Psoas muscle (tissue), 8 donors: ENCODE results near the gene ZBTB18. TPM values are rescaled to one million over a fixed set of nuclear protein-coding genes. Genes with fewer than 3 reads are reported as not detected.

ENCODE experiments used
- ATAC-seq, 4 donors: fragments of 200-7000 bp; cut with Tn5 transposase; one replicate each; pipeline ENCODE4 v1.9.1; 2020; ENCODE audit warnings: moderate library complexity in 3 of 4, mild to moderate bottlenecking in 2 of 4
- DNase-seq, 2 donors: peaks; one replicate each; pipeline ENCODE4 v3.0.0-alpha.2; 2020
- H3K27ac ChIP-seq: fragments of 200-600 bp; one replicate; pipeline ENCODE4 v1.8.0; 2022
- H3K27me3 ChIP-seq, 3 donors: fragments of 200-600 bp in 1 of 3; one replicate each; pipeline versions ENCODE4 v1.6.1 to v1.8.0; 2013 to 2022; ENCODE audit warnings: low read length in 2 of 3, mild to moderate bottlenecking in 2 of 3, moderate library complexity in 1 of 3; ENCODE audit not compliant: insufficient read depth in 3 of 3
- H3K36me3 ChIP-seq, 2 donors: fragments of 200-600 bp in 1 of 2; one replicate each; pipeline versions ENCODE4 v1.6.1 to v1.8.0; 2013 to 2022; ENCODE audit warnings: low read depth in 1 of 2, mild to moderate bottlenecking in 1 of 2, moderate library complexity in 1 of 2; ENCODE audit not compliant: insufficient read depth in 1 of 2
- H3K4me1 ChIP-seq: fragments of 200-600 bp; one replicate; pipeline ENCODE4 v1.8.0; 2022
- H3K4me3 ChIP-seq: fragments of 200-600 bp; one replicate; pipeline ENCODE4 v1.8.0; 2022; ENCODE audit warnings: mild to moderate bottlenecking
- H3K9me3 ChIP-seq: fragments of 200-600 bp; one replicate; pipeline ENCODE4 v1.8.0; 2022
- WGBS, 3 donors: extraction: QIAGEN DNeasy Blood & Tissue Kit; methylation state at CpG; one replicate each; pipeline versions ENCODE4 v1.1.6 to v1.1.7; 2013; 5-methylcytosine and 5-hydroxymethylcytosine counted together
- intact Hi-C, 2 donors: fragments of 100-400 bp; cut with DNase I; formaldehyde crosslinking; loops; one replicate each; pipeline versions ENCODE4 v1.11.0 to v1.14.2; 2022
- polyA plus RNA-seq, 3 donors: library from polyadenylated mRNA; stranded (reverse); fragments of 200-250 nt; gene quantifications; one replicate each; pipeline ENCODE4 v1.2.3, GENCODE V29; 2013
- total RNA-seq, 4 donors: library from RNA; stranded (reverse); fragmentation: NEBNext Ultra II Directional in 2 of 4; extraction: Animal tissue kit (Norgen Biotek cat#: 25700) in 2 of 4; gene quantifications; one replicate each; pipeline versions ENCODE4 v1.2.1 to v1.2.4, GENCODE V29; 2021 to 2023
- TF ChIP-seq, protein P1 (sequence below): fragments of 200-600 bp; IDR thresholded peaks from one replicate; pipeline ENCODE4 v1.8.0; 2022; ENCODE audit warnings: antibody characterized with exemption
- donor health status: healthy with polysubstance abuse.
- donor health status: DM: no; HTN: no; CAD: no; lungs with moderate emphysema.
- donor health status: Bipolar disorder and iron deficiency.
- donor health status: healthy.
- donor health status: DM: yes; HTN: yes; CAD: no.
- donor health status: DM: no; HTN: no; CAD: no.
- donor health status: DM: no; HTN: no; CAD: no.
- donor health status: DM: yes; HTN: yes; CAD: no.

ZBTB18 gene
- total and polyA plus RNA-seq, 7 donors = 18.8 to 85.0 (median 53.8) TPM

DNA sequence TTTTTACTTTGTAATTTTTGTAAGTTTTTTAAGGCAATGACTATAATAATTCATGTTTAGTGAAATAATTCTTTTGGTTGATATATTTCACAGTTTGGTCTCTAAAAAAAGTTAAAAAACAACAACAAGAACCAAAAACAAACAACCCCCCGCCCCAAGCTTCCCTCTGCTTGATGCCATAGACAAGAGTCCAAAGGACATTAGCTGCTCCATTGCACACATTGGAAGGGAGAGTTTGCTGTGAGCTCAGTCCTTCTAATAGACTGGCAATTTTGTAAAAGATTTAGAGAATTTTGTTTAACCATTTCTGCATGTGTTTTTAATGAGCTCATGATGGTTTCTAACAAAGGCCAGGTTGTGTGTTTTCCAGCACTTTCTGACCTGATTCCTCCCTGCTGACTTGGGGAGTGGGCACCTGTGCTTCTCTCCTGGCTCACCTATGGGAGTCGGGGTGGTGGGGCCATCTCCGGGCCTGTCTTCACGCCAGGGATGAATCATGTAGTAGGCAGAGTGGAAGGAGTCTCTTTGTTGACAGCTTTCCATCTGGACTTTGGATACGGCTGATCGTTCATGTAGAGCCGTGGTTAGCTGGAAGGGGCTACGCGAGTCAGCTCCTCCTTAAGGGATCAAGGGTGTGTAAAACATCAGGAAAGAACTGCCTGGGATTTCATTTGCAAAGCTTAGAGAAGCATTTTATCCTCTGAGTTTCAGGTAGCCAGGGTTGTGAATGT lies 14.1 kb downstream of the ZBTB18 start:
- no peak for DNase-seq
- Histone ChIP-seq H3K36me3 (no peaks in the 10 kb centered on the region), H3K27me3 (no peaks in the 10 kb centered on the region), H3K9me3 (no peaks in the 10 kb centered on the region), H3K27ac (no peak overlapping the region), H3K4me3 (no peak overlapping the region), H3K4me1 (no peaks in the 10 kb centered on the region)
- no peak for ATAC-seq
- intact Hi-C loops = no loop called here
- TF ChIP-seq, protein P1, sequence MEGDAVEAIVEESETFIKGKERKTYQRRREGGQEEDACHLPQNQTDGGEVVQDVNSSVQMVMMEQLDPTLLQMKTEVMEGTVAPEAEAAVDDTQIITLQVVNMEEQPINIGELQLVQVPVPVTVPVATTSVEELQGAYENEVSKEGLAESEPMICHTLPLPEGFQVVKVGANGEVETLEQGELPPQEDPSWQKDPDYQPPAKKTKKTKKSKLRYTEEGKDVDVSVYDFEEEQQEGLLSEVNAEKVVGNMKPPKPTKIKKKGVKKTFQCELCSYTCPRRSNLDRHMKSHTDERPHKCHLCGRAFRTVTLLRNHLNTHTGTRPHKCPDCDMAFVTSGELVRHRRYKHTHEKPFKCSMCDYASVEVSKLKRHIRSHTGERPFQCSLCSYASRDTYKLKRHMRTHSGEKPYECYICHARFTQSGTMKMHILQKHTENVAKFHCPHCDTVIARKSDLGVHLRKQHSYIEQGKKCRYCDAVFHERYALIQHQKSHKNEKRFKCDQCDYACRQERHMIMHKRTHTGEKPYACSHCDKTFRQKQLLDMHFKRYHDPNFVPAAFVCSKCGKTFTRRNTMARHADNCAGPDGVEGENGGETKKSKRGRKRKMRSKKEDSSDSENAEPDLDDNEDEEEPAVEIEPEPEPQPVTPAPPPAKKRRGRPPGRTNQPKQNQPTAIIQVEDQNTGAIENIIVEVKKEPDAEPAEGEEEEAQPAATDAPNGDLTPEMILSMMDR = no peak
- WGBS, 3 donors = 84 to 86% (median 85%) methylated on average over 9 of the region's 9 CpGs

DNA sequence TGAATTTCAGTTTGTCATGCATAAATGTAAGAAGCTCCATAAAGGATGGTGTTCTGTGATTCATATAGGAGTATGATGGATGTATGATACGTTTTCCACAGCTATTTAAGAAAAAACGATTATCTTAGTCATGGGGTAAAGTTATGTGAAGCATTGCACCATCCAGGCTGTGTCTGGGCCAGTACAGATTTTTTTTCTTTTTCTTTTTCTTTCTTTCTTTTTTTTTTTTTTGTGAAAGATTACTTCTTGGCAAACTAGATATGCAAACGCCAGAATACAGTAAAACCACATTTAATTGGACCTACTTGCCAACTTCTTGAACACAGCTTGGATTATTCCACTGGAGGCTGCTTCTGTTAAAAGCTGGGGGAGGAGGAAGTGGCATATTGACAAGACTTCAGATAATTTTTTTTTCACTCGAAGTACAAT lies 14.9 kb downstream of the ZBTB18 start:
- Histone ChIP-seq H3K27ac (no peak overlapping the region), H3K9me3 (no peaks in the 10 kb centered on the region), H3K36me3 (no peaks in the 10 kb centered on the region), H3K4me3 (no peak overlapping the region), H3K27me3 (no peaks in the 10 kb centered on the region), H3K4me1 (no peaks in the 10 kb centered on the region)
- WGBS, 3 donors = 22 to 36% (median 35%) methylated on average over 4 of the region's 4 CpGs
- TF ChIP-seq, protein P1 = no peak
- DNase-seq (no peak), ATAC-seq (no peak)
- intact Hi-C loops = no loop called here

DNA sequence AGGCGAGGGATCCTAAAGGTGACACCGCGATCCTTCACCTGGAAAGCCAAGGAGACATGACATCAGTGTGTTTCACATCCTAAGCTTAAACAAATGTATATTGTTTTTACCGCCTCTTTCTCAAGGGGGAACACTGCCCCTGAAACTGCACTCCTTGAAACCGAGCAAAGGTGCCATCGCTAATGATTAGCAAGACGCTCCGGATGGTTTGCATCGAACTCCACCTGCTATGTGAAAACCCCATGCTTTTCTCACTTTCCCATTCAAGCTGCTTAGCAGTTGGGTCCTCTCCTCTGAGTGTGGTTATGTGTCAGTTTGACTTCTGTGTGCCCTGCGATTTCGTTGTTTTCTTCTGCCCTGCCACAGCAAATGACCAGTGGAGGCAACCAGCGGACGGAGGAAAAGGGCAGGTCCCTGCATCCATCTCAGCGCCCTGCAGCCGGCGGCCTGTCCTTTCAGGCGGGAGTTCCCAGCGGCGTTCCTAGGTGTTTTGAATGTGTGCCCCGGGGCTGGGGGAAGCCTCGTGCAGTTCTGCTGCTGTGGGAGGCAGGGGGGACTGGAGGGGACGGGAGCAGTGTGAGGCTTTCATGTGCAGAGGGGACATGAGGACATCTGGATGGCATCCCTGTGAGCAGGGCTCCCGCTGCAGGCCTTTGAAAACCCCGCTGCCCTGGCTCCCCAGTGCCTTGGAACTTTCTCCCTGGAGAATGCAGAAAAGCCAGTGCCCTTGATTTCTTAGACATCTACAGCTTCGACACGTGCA lies 16.1 kb downstream of the ZBTB18 start:
- Histone ChIP-seq H3K36me3 (no peaks in the 10 kb centered on the region), H3K27me3 (no peaks in the 10 kb centered on the region), H3K4me1 (no peaks in the 10 kb centered on the region), H3K9me3 (no peaks in the 10 kb centered on the region), H3K27ac (no peak overlapping the region), H3K4me3 (no peak overlapping the region)
- ATAC-seq (no peak), DNase-seq (no peak)
- intact Hi-C loops = no loop called here
- TF ChIP-seq, protein P1 = no peak
- WGBS, 3 donors = 77 to 80% (median 78%) methylated on average over 26 of the region's 26 CpGs

DNA sequence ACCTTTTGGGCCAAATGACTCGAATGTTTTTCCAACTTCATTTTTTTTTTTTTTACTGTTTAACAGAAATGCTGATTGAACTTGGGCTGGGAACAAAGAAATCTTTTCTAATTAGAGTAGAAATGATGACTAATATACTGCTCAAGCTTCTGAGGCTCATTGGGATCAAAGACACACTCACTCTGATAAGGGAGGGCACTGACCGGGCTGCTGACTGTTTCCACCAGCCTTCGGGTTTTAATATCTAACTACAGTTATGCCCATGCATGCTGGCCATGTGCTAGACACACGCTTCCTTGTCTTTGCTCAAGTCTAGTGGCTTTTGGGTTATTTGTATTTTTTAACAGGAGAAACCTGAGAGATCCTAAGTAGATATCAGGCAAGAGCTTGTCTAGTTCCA lies 16.8 kb downstream of the ZBTB18 start:
- no peak for DNase-seq
- H3K36me3 ChIP-seq = no peaks in the 10 kb centered on the region
- intact Hi-C loops = no loop called here
- H3K4me1 ChIP-seq = no peaks in the 10 kb centered on the region
- TF ChIP-seq, protein P1 = no peak
- no peak for ATAC-seq
- WGBS, 3 donors = 79 to 85% (median 81%) methylated on average over 4 of the region's 4 CpGs
- no peak overlapping the region for H3K4me3 ChIP-seq
- H3K27ac ChIP-seq = no peak overlapping the region
- H3K9me3 ChIP-seq = no peaks in the 10 kb centered on the region
- no peaks in the 10 kb centered on the region for H3K27me3 ChIP-seq
